Fibroblast of mammary gland (primary cell): ENCODE results near the gene TWF2.

Source experiments
- DNase-seq: peaks from one replicate; pipeline ENCODE4 v3.0.0-alpha.2; 2010; ENCODE audit warnings: low read depth
- H3K4me3 ChIP-seq: 2 replicates; pipeline ENCODE4 v1.5.1; 2011; ENCODE audit warnings: low read depth, mild to moderate bottlenecking, low read length, moderate library complexity; ENCODE audit not compliant: control insufficient read depth
- TF ChIP-seq, protein P1 (sequence below): conservative IDR thresholded peaks from 2 replicates; pipeline ENCODE4 v1.5.1; 2011; ENCODE audit warnings: low read depth, low read length, inconsistent platforms; ENCODE audit not compliant: control insufficient read depth, insufficient read depth

Gene TWF2

DNA sequence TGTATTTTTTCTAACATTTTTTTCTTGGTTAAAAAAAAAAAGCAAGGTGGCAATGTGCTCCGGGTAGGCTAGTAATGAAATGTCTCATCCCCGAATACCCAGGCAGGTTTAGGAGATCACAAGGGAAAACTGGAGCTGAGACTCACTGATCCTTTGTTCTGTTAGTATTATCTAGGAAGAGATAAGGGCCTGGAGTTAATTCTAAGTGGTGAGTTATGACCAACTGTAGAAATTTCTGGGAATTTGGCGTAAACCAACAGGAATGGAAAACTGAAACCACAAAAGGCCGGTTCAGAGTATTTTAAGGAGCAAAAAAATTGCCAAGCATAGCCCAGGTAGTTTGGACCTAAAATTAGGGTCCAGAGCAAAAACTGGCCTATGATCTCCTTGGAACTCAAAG is 19.0 kb upstream of the TWF2 start:
- no peak overlapping the region for H3K4me3 ChIP-seq
- no peak for DNase-seq

DNA sequence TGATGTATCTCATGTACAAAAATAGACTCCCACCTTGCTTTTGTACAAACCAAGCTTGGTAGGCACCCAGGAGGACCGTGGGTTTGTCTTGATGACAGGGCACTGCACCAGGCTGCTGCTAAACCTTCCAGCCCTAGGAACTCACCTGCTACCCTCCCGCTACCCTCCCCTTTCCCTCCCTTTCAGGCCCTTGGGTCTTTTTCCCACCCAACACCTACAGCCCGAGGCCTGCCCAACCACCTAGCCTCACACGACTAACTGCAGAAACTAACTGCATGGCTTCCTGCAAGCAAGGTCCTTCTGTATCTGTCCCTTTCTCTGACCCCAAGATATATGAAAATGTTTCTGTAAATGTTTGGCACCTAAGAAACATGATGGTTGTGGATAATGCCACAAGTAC is 17.7 kb upstream of the TWF2 start:
- TF ChIP-seq, protein P1, sequence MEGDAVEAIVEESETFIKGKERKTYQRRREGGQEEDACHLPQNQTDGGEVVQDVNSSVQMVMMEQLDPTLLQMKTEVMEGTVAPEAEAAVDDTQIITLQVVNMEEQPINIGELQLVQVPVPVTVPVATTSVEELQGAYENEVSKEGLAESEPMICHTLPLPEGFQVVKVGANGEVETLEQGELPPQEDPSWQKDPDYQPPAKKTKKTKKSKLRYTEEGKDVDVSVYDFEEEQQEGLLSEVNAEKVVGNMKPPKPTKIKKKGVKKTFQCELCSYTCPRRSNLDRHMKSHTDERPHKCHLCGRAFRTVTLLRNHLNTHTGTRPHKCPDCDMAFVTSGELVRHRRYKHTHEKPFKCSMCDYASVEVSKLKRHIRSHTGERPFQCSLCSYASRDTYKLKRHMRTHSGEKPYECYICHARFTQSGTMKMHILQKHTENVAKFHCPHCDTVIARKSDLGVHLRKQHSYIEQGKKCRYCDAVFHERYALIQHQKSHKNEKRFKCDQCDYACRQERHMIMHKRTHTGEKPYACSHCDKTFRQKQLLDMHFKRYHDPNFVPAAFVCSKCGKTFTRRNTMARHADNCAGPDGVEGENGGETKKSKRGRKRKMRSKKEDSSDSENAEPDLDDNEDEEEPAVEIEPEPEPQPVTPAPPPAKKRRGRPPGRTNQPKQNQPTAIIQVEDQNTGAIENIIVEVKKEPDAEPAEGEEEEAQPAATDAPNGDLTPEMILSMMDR: no peak
- DNase-seq: no peak
- no peak overlapping the region for H3K4me3 ChIP-seq

More for the DNA sequence above, 19.0 kb upstream of the TWF2 start:
- TF ChIP-seq, protein P1: no peak

DNA sequence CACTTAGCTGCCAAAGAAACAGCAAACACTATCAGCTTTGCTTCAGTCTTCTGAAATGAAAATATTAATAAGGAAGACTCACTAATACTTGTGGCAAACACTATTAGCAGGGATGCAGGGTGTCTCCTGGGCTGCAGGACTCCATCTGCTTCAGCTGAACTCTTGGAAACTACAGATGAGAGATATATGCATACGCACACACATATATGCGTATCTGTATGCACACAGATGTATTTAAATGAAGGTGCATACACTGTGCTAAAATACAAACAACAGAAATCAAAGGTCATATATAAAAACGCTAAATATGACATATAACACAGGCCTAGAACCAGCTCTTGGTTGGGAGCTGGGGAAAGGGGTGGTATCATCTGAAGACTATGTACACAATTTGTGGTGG is 17.2 kb upstream of the TWF2 start:
- TF ChIP-seq, protein P1: no peak
- DNase-seq: no peak
- no peak overlapping the region for H3K4me3 ChIP-seq

DNA sequence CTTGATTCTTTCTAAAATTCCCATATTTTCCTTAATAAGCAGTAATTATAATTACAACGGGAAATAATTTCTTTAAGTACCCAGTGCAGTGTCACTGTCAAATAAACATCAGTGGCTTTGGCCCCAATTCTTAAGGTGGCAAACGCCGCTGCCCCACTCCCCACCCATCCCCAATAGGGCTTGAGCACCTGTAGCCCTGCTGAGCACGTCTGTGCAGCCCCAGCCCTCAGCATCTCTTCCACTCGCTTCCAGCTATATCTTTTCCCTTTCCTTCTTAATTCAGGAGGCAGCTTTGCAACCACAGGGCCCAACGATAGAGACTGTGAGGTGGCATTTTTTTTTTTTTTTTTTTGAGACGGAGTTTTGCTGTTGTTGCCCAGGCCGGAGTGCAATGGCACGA is 15.7 kb upstream of the TWF2 start:
- TF ChIP-seq, protein P1: no peak
- DNase-seq: no peak
- H3K4me3 ChIP-seq: no peak overlapping the region

DNA sequence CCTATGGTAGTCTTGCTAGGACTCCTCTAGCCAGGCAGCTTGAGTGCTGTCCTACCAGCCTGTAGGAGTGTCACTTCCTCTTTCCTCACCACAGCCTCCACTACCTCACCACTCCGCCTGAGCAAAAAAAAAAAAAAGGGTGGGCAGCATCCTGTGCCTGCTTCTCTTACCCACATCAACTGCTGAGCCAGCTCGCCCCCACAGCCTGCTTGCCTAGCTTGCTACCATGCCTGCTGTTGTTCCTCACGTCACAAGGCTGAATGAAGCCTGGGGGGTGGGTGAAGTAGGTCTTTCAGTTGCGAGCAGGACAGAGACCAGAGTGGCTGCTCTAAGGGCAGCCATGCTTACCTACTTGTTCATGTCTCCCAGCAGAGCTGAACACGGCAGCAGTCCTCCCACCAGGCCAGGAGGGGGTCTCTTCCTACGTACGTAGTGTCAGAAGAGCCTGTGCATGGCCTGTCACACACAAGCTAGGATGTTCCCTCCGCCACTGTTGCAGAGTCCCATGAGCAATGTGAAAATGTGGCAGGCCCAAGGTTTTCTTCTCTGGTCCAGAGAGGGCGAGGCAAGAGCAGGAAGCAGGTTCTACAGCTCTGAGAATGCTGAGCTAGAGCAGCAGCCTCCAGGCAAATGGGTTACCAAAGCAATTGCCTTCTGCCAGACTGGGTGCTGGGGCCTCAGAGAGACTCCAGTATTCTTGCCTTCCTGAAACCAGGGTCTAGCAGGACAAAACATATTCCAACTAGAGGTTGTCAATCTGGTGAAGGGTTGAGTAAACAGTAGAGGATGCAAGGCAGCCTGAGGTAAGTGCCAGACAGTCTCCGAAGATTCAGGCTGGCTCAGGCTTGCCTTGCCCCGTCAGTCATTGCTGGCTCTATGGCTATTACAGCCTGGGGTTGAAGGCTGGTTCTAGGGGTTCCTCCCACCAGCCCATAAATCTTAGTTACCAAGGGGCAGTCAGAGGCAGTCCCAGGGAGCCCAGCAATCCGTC is 14.7 kb upstream of the TWF2 start:
- H3K4me3 ChIP-seq: no peak overlapping the region
- TF ChIP-seq, protein P1: no peak
- DNase-seq: no peak

DNA sequence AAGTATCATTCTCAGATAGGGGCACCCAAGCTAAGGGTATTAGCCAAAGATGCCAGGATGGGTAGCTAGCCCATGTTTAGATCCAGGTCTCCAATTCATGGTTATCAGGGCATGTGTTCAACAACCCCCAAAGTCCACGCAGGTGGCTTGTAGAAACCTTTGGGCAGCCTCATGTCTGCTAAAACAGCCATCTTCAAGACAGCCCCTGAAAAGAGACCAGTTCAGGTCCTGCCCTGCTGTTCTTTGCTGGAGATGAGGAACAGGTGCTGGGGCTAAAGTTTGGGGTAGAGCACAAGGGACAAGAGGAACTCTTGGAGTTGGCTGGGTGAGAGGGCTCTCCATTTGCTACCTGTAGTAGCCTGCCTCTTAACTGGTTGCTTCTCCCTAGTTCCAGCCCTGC is 11.2 kb upstream of the TWF2 start:
- no peak for DNase-seq
- TF ChIP-seq, protein P1: no peak
- H3K4me3 ChIP-seq: no peak overlapping the region
